Activated CD8-positive, alpha-beta memory T cell treated with anti-CD3 and anti-CD28 coated beads for 48 hours (primary cell): ENCODE data around the gene LYSMD1.
"Not testable (repeated sequence)": the region's sequence is repeated elsewhere in the genome, so short reads cannot be mapped to it uniquely, and the experiment has no call there.

Experiments
- DNase-seq, 3 experiments: peaks; one replicate each; pipeline ENCODE4 v3.0.0-alpha.2; 2020; ENCODE audit warnings: low read depth in 2 of 3, low spot score in 2 of 3

Gene LYSMD1, protein sequence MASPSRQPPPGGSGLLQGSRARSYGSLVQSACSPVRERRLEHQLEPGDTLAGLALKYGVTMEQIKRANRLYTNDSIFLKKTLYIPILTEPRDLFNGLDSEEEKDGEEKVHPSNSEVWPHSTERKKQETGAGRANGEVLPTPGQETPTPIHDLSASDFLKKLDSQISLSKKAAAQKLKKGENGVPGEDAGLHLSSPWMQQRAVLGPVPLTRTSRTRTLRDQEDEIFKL

DNA sequence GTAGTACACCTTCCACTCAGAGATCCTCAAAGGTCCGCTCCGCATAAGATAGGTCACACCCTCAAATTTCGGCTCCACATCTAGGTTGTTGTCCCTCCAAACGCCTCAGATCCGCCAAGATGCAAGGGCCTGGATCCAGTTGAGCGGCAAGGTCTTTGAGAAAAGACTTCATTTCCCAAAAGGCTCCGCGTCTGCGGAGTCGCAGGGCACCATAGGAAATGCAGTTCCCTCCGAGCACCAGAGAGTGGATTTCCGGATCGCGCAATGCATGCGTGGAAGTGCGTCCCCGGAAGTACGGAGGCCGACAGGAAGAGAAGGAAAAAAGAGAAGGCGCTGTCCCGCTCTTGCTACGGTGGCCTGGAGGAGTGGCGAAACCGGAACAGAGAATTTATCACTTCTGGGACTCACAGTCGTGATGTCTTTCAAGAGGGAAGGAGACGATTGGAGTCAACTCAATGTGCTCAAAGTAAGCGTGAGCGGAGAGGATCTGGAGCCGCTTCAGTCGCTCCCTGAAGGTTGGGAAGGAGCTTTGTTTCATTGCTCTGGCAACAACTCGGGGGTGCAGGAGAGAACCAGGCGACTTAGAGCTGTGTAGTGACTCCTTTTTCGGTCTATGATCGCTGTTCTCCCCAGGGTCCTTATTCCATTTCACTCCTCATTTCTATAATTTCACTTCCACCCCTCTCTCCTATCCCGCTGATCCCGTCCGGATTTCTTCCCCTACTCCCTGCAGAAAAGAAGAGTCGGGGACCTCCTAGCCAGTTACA is at the start of gene LYSMD1, which contains the start of gene SCNM1:
Gene LYSMD1, minus strand, starts transcription at position 165 of the 767 bp plus-strand sequence. CDS start 644 bp downstream, outside the sequence.
Gene SCNM1, plus strand, starts transcription at position 407 of the 767 bp plus-strand sequence. Its CDS starts 9 bp downstream, at position 416.
- DNase-seq: peak; percentile 77 to 84 (median 83)

DNA sequence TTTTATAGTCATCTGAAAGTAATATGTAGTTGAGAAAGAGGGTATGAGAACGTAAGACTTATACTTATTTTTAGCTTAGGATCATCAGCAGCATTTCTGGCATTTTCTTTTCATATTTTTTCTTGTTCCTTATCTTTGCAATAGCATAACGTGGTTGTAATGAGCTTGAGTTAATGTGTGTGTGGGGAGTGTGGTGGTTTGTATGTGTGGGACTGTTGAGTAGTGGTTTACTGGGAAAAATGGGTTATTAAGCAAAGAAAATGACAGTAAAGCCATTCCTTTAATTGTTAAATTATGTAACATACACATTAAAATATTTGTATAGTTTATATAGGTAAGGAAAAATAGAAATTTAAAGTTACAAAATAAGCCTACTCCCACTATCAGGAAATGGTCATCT is 47.9 kb upstream of the LYSMD1 start:
- no peak for DNase-seq

DNA sequence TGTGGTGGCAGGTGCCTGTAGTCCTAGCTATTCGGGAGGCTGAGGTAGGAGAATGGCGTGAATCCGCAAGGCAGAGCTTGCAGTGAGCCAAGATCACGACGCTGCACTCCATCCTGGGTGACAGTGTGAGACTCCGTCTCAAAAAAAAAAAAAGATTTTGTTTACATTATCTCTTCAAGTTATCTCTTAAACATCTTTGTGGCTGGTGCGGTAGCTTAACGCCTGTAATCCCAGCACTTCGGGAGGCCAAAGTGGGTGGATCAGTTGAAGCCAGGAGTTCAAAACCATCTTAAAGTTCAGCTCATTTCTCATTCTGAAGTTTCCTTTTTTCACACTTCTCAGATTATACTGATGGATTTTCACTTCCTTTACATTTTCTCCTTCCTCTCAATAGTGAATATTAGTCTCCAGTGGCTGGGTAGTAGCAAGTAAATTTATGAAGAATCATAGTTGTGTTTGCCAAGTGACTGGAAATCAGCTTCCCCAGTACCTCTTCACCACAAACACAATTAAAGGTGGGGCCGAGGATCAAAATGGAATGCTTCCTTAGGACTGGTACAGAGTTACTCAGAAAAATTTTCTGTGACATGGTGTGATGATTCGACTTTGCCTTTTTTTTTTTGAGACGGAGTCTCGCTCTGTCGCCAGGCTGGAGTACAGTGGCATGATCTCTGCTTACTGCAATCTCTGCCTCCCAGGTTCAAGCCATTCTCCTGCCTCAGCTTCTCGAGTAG is 46.4 kb upstream of the LYSMD1 start:
- no peak for DNase-seq

DNA sequence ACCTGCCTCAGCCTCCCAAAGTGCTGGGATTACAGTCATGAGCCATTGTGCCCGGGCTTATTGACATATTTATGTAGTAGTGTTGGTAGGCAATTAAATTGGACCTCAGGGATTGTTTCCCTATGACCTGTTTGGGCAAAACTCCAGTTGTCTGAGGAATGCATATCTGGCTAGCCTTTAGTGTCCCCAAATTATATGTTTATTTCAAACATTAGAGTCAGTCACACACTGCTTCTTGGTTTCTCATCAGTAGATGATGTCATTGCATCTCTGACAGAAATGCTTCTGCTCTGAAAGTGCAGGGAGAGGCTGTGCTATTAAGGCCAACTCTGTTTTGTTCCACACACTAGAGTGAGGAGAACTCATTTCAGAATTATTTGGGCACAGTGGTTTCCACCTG is 45.1 kb upstream of the LYSMD1 start:
- DNase-seq: no peak

DNA sequence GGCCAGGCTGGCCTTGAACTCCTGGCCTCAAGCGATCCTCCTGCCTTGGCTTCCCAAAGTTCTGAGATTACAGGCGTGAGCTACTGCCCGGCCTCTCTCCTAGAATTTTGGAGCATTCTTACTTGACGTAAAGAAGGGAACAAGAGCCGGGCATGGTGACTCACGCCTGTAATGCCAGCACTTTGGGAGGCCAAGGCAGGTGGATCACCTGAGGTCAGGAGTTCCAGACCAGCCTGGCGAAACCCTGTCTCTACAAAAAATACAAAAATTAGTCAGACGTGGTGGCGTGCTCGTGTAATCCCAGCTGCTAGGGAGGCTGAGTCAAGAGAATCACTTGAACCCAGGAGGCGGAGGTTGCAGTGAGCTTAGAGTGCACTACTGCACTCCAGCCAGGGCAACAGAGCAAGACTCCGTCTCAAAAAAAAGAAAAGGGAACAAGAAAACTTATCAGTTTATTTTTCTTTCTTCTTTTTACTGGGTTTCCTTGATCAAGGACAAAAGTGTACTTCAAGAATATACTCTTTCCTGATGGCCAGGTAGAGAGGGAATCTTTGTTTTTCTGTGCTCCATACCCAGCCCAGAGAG is 39.8 kb upstream of the LYSMD1 start:
- DNase-seq: not testable (repeated sequence)

DNA sequence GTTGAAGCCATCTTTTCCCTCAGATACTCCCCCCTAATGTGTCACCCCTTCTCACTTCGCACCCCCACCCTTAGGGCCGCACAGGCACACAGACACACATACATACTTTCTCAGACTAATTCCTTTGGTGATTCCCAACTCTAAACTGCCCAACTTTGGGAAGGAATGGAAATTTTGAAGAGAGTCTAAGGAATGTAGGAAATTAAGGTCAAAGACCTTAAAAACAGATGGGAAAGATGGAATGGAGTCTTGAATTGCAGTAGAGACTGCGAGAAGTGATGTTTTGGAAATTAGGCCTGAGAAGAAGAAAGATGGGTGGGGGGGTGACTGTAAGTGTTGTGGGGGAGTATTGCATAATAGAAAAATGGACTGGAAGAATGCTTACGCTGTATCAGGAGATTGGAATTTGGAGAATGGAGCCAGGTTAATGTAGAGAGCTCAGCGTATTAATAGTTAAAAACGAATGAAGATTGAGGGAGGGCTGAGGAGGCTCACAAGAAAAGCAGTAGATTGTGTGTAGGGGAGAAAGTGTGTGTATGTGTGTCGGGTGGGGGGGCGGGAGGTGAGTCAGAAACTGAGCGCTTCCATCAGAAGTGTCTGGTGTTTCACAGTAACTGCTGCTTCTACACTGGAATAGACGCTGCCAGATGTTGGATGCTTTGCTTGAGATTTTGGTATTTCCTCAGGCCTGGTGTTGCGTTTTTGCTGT is 34.3 kb upstream of the LYSMD1 start:
- DNase-seq: no peak

DNA sequence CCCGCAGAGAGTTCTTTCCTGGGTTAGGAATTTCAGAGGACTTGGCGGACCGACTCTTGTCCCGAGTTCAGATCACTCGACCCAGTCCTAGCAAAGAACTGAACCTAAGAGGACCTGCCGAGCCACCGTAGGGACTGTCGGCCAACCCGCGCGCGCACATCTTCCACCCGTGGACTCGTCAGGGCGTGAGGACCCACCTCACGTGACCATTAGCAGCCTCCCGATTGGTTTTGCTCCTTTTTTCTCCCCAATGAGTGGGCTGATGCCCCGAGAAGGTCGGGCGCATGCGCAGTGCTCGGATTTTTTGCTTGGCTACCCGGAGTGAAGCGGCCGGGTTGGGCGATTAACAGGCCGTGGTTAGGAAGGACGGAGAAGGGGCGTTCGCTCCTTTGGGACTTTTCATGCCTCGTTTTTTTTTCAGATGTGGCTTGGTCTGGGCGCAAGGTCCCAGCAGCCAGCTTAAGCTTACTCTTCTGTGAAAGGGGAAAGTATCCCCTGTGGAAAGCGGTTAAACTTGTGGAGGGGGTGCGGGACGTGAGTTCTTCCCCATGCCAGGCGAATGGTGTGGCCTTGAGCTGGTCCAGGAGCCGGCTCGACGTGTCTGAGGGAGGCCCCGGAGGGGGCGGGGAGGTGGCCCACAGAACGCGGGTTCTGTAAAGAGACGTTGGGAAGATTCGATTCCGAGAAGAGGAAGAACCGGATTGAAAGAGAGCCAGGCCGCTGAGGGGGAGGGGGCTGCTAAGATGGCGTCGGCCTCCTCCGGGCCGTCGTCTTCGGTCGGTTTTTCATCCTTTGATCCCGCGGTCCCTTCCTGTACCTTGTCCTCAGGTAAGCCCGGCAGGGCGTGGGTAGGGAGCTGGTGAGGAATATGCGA is 32.8 kb upstream of the LYSMD1 start, which contains the start of gene PIP5K1A:
Gene PIP5K1A, plus strand, starts transcription at position 299 of the 874 bp plus-strand sequence. Its CDS starts 445 bp downstream, at position 744.
- peak; percentile 94 to 100 (median 98) for DNase-seq

DNA sequence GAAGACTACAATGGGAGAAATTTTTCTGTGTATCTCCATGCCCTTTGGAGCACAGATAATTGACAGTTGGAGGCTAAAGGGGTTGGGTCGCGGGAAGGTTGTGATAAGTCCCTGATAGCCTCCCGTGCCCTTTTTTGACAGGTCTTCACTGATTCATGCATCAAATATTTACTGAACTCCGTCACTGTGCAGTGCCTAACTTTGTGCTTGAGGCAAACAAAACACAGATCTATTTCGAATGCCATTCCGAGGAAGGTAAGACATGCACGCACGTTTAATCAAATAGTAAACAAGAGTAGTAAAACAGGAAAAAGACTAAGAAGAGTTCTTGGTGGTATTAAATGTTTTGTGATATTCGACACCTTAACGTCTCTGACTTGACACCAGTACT is 32.2 kb upstream of the LYSMD1 start:
- no peak for DNase-seq

DNA sequence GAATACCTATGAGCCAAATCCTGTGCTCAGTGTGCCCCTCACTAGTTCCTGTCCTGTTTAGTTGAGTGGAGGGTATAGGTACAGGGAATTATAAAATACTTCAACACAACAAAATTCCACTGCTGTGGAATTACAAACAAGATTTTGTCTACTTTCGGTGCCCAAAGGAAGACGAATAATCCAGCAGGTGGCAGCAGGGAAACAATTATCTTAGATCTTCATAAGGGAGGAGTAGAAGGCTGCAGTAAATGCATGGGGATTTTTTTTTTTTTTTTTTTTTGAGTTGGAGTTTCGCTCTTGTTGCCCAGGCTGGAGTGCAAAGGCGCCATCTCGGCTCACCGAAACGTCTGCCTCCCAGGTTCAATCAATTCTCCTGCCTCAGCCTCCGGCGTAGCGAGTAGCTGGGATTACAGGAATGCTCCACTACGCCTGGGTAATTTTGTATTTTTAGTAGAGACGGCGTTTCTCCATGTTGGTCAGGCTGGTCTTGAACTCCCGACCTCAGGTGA is 30.6 kb upstream of the LYSMD1 start:
- DNase-seq: no peak

DNA sequence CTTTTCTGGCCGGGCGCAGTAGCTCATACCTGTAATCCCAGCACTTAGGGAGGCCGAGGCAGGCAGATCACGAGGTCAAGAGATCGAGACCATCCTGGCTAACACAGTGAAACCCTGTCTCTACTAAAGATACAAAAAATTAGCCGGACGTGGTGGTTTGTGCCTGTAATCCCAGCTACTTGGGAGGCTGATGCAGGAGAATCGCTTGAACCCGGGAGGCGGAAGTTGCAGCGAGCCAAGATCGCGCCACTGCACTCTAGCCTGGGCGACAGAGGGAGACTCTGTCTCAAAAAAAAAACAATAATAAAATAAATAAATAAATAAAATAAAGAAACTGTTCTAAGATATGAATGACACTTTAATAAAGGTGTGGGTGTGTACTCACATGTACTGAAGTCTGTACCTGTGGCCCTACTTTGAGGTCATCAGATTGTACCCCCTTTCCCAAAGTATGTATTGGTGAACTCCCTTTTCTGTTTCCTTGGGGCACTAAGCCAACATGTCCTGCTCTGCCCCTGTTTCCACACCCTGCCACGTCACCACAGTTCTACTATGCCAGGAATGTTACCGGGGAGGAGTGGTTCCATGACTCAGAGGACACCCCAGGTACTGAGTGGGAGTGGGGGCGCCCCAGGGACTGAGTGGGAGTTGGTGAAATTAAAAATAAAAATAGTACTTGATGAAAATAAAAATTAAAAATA is 29.3 kb upstream of the LYSMD1 start:
- DNase-seq: not testable (repeated sequence)

DNA sequence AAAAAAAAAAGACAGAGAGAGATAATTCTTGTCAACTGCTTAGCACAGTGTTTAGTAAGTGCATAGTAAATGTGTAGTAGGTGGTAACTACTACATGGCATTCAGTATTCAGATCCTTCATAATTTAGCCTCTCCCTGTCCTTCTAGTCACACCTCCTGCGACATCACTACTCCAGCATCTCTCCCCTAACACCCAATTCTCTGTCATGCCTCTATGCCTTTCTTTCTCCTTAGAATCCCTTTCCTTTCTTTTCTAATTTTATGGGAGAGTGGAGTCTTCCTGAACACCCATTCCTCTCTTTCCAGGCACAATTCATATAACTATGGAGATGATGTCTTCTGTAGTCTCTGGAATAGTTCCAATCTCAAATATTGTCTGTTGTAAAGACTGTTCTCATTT is 28.2 kb upstream of the LYSMD1 start:
- no peak for DNase-seq

DNA sequence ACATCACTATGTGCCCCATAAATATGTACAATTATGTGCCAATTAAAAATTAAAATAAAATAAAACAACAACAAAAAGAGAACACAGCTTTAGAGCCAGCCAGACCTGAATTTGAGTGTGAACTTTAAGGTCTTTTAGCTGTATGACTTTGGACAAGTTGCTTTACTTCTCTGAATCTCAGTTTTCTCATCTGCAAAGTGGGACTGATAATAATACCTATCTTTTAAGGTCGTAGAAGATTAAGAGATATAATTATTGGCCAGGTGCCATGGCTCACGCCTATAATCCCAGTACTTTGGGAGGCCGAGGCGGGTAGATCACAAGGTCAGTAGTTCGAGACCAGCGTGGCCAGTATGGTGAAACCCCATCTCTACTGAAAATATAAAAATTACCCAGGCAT is 27.6 kb upstream of the LYSMD1 start:
- DNase-seq: no peak

DNA sequence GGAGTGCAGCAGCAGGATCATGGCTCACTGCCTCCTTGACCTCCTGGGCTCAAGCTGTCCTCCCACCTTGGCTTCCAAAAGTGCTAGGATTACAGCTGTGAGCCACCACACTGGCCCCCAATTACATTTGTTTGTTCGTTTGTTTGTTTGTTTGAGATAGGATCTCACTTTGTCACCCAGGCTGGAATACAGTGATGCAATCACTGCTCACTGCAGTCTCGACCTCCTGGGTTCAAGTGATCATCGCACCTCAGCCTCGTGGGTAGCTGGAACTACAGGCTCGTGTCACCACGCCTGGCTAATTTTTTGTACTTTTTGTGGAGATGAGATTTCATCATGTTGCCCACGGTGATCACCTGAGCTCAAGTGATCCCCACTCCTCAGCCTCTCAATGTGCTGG is 26.3 kb upstream of the LYSMD1 start:
- DNase-seq: no peak

DNA sequence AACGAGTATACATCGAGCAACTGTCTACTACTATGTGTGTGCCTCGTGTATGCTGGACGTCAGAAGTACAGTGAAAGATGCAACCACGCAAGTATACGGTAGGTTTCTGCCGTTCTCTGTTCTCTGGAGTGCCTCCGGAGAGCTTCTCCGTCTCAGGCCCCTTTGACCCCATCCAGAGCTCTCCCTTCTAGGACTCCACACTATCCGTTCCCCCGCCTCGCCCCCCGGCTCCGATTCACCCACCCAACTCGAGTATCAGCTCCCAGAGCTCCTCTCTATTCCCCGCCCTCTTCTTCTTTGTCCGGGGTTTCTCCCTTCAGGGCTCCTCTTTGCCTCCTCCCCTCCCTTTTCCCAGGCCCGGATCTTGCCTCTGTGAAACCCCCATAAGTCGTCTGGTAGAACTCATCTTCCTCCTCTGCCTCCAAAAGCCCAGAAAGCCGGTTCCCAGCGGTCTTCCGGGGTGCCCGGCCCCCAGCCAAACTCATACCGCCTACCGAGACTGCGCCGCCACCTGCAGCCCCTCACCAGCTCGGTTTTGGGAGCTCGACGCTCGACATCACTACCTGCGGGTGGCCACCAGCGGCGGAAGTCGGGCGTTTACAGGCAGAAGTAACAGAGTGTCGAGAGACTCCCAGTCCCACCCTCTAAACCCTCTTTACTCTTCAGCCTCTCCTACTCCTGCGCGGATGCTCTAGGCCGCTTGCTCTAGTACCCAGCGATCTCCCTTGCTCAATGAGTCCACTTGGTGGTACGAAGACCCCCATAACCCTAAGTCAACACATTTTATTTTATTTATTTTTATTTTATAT is 24.1 kb upstream of the LYSMD1 start, which contains the start of gene VPS72:
Gene VPS72, minus strand, starts transcription at position 561 of the 809 bp plus-strand sequence. Its CDS starts 76 bp downstream, at position 485.
- peak; percentile 56 to 69 (median 61) for DNase-seq

DNA sequence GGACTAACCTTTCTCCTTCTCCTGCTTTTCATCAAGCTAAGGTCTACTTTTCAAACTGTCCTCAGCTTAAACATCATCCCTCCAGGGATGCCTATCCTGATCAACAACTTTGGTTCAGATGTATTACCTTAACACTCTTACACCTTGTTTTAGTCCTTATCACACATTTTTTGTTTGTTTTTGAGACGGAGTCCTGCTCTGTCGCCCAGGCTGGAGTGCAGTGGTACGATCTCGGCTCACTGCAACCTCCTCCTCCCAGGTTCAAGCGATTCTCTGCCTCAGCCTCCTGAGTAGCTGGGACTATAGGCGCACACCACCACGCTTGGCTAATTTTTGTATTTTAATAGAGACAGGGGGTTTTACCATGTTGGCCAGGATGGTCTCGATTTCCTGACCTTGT is 23.0 kb upstream of the LYSMD1 start:
- DNase-seq: not testable (repeated sequence)

DNA sequence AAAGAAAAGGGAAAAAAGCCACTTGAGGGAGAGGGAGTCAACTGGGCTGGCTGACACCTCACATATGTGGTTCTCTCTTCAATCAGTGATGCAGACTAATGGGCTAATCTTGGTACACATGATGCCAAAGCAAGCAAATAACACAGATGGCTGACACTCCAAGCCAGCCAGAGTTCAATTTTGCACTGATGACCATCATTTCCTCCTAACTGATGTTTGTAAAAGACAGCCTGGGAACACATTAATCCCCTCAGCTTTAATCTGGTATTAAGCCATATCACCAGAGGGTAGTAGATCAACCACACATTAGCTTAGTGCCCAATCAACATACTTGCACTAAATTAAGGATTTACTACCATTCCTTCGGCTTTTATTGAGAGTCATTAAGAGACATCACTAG is 21.5 kb upstream of the LYSMD1 start:
- no peak for DNase-seq

DNA sequence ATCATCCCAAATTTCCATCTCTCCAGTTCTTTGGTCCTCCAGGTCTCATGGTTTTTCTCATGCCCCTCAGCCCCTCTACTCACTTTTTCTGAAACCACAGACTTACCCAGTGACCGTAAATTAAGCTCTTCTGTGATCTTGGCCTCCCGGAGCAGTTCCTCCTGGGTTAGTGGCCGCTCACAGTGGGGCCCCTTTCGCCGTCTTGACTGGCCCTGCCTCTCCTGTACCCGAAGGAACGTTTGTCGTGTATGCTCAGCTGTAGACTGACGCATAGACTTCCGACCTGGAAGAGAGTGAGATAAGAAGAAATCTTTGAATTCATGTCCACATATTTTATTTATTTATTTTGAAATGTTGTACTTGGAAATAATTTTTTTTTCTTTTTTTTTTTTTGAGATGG is 18.5 kb upstream of the LYSMD1 start:
- no peak for DNase-seq

DNA sequence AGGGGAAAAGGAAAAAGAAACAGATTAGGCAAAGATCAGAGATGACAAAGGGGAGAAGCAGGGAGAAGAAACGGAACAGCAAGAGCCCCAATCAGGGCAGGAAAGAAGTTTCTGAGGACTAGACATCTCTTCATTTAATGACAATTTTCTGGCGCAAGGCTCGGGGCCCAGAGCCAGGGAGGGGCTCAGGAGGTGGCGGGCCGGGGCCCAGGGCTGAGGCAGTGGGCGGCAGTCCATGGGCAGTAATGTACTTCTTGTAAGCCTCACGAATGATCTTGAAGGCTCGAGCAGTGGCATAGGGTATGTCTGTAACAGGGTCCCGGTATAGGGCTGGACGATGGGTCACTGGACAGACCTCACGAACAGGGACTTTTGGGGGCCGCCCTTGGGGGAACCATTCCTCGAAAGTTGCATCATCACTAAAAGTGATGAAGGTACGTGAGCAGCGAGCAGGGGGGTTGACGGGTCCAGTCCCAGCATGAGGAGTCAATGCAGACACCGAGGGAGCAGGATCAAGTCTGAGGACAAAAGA is 10.9 kb upstream of the LYSMD1 start:
- DNase-seq: no peak
